Lower leg skin (tissue), 3 donors: ENCODE data around the gene OGDH.

Experiments used
- CTCF ChIP-seq, 3 donors: fragments of 450-650 bp; IDR thresholded peaks; one replicate each; pipeline ENCODE4 v1.5.1; 2016; ENCODE audit warnings: antibody characterized with exemption in 3 of 3, mild to moderate bottlenecking in 3 of 3, moderate library complexity in 2 of 3
- POLR2A ChIP-seq, 2 donors: fragments of 450-650 bp; IDR thresholded peaks; one replicate each; pipeline ENCODE4 v1.6.1; 2016 to 2017; ENCODE audit warnings: antibody characterized with exemption in 2 of 2, mild to moderate bottlenecking in 1 of 2, moderate library complexity in 1 of 2

- TF ChIP-seq CTCF (IDR thresholded peaks at IDR 0.05) (no peak), POLR2A (IDR thresholded peaks at IDR 0.05) (no peak)
Observed at GRCh38 chr7:44636926-44637325, 30.5 kb downstream of the OGDH start.
